ENCODE measurements around the gene RRAS2. TPM values are rescaled to one million over a fixed set of nuclear protein-coding genes. Genes with fewer than 3 reads are reported as not detected.

The RRAS2 gene
- total RNA-seq, 1 donor from 2014 or later: 35.8 TPM

GRCh38 chr11:14261066-14261465, 97.9 kb downstream of the RRAS2 start:
- Histone ChIP-seq H3K36me3 (peaks cover 12% of the 10 kb centered on the region), H3K4me3 (no peak overlapping the region), H3K27me3 (ENCODE audit: low read depth) (peaks cover 3% of the 10 kb centered on the region), H3K9me3 (no peaks in the 10 kb centered on the region), H3K27ac (no peak overlapping the region), H3K4me1 (peaks cover 12% of the 10 kb centered on the region)
- intact Hi-C loops (cut with DNase I): no loop called here
- DNase-seq (no peak), ATAC-seq (no peak)
- no peak for TF ChIP-seq CTCF (IDR thresholded peaks at IDR 0.05)

GRCh38 chr11:14259878-14260277, 99.1 kb downstream of the RRAS2 start:
- DNase-seq (no peak), ATAC-seq (peak in 1 of 2 donors; percentile 3)
- no peak for TF ChIP-seq CTCF (IDR thresholded peaks at IDR 0.05)
- H3K27ac ChIP-seq: no peak overlapping the region
- H3K4me1 ChIP-seq: peaks cover 12% of the 10 kb centered on the region
- H3K27me3 ChIP-seq (ENCODE audit: low read depth): peaks cover 3% of the 10 kb centered on the region
- no peak overlapping the region for H3K4me3 ChIP-seq
- H3K9me3 ChIP-seq: no peaks in the 10 kb centered on the region
- intact Hi-C loops (cut with DNase I): loop anchor here (10.0 kb wide), 1 partner anchor 305 kb away; no protein-coding TSS in a partner anchor
- H3K36me3 ChIP-seq: peaks cover 1% of the 10 kb centered on the region

GRCh38 chr11:14259186-14259784, 99.7 kb downstream of the RRAS2 start:
- DNase-seq (no peak), ATAC-seq (peak in 1 of 2 donors; percentile 34)
- Histone ChIP-seq H3K27me3 (ENCODE audit: low read depth) (peaks cover 3% of the 10 kb centered on the region), H3K36me3 (no peaks in the 10 kb centered on the region), H3K4me1 (peaks cover 18% of the 10 kb centered on the region), H3K27ac (no peak overlapping the region), H3K9me3 (no peaks in the 10 kb centered on the region), H3K4me3 (no peak overlapping the region)
- no peak for TF ChIP-seq CTCF (IDR thresholded peaks at IDR 0.05)
- intact Hi-C loops (cut with DNase I): loop anchor here (10.0 kb wide), 1 partner anchor 304 kb away; no protein-coding TSS in a partner anchor

GRCh38 chr11:14258221-14258935, 100.6 kb downstream of the RRAS2 start:
- intact Hi-C loops (cut with DNase I): loop anchor here (10.0 kb wide), 1 partner anchor 304 kb away; no protein-coding TSS in a partner anchor
- Histone ChIP-seq H3K27ac (no peak overlapping the region), H3K27me3 (ENCODE audit: low read depth) (peaks cover 3% of the 10 kb centered on the region), H3K9me3 (no peaks in the 10 kb centered on the region), H3K36me3 (no peaks in the 10 kb centered on the region), H3K4me3 (no peak overlapping the region), H3K4me1 (peaks cover 21% of the 10 kb centered on the region)
- DNase-seq (no peak), ATAC-seq (peak; percentile 50 to 63)
- TF ChIP-seq CTCF (IDR thresholded peaks at IDR 0.05): no peak

- Histone ChIP-seq H3K27me3 (ENCODE audit: low read depth) (peaks cover 3% of the 10 kb centered on the region), H3K4me1 (peaks cover 21% of the 10 kb centered on the region), H3K4me3 (no peak overlapping the region), H3K36me3 (no peaks in the 10 kb centered on the region), H3K27ac (no peak overlapping the region), H3K9me3 (no peaks in the 10 kb centered on the region)
- TF ChIP-seq CTCF (IDR thresholded peaks at IDR 0.05): no peak
- ATAC-seq (no peak), DNase-seq (no peak)
- intact Hi-C loops (cut with DNase I): loop anchor here (10.0 kb wide), 1 partner anchor 300 kb away; no protein-coding TSS in a partner anchor
Measured at GRCh38 chr11:14255238-14255534, 103.8 kb downstream of the RRAS2 start.

Data from lower lobe of right lung (tissue), 2 donors.